DOHH2 (cell line): Measurements from ENCODE around the gene FAM168B.

Experiments used
- H3F3A ChIP-seq: fragments of 200-600 bp; sonication (generic), shearing (Covaris generic); 2 replicates; pipeline ENCODE4 v1.6.0; 2016; ENCODE audit warnings: antibody characterized with exemption, mild to moderate bottlenecking; ENCODE audit not compliant: control insufficient read depth, insufficient read depth
- H3K27ac ChIP-seq: fragments of 200-600 bp; sonication (generic); 2 replicates; pipeline ENCODE4 v1.5.1; 2014; ENCODE audit warnings: low read depth, mild to moderate bottlenecking, low read length, moderate library complexity
- H3K27me3 ChIP-seq: fragments of 200-600 bp; sonication (generic); 2 replicates; pipeline ENCODE4 v1.6.1; 2014; ENCODE audit warnings: mild to moderate bottlenecking, low read length, mixed read lengths; ENCODE audit not compliant: control insufficient read depth
- H3K36me3 ChIP-seq: fragments of 200-600 bp; sonication (generic); 2 replicates; pipeline ENCODE4 v1.6.1; 2014; ENCODE audit warnings: mild to moderate bottlenecking, low read length, moderate library complexity, mixed read lengths; ENCODE audit not compliant: control insufficient read depth
- H3K4me1 ChIP-seq: fragments of 200-600 bp; sonication (generic); 2 replicates; pipeline ENCODE4 v1.6.1; 2014; ENCODE audit warnings: mild to moderate bottlenecking, low read length, mixed read lengths; ENCODE audit not compliant: control insufficient read depth
- H3K4me2 ChIP-seq: fragments of 200-600 bp; sonication (generic); 2 replicates; pipeline ENCODE4 v1.6.0; 2014; ENCODE audit warnings: mild to moderate bottlenecking, low read length, moderate library complexity
- H3K4me3 ChIP-seq: fragments of 200-600 bp; sonication (generic); 2 replicates; pipeline ENCODE4 v1.5.1; 2014; ENCODE audit warnings: mild to moderate bottlenecking, low read length, mixed read lengths
- H3K79me2 ChIP-seq: fragments of 200-600 bp; sonication (generic); 2 replicates; pipeline ENCODE4 v1.6.1; 2014; ENCODE audit warnings: mild to moderate bottlenecking, low read length, mixed read lengths; ENCODE audit not compliant: control insufficient read depth
- H3K9me2 ChIP-seq: fragments of 200-600 bp; sonication (generic); replicated peaks from 2 replicates; pipeline ENCODE4 v1.6.1; 2014; ENCODE audit warnings: mild to moderate bottlenecking, low read length, mixed read lengths; ENCODE audit not compliant: control insufficient read depth
- H3K9me3 ChIP-seq: fragments of 200-600 bp; sonication (generic); 2 replicates; pipeline ENCODE4 v1.6.1; 2014; ENCODE audit warnings: antibody characterized with exemption, low read length, mixed read lengths; ENCODE audit not compliant: control insufficient read depth, insufficient read depth
- H4K20me1 ChIP-seq: fragments of 200-600 bp; sonication (generic); 2 replicates; pipeline ENCODE4 v1.6.0; 2014; ENCODE audit warnings: low read depth, mild to moderate bottlenecking, antibody characterized with exemption, low read length, moderate library complexity; ENCODE audit not compliant: control insufficient read depth, insufficient read depth
- EZH2phosphoT487 ChIP-seq: fragments of 200-600 bp; sonication (generic); IDR thresholded peaks from 2 replicates; pipeline ENCODE4 v1.6.1; 2017; ENCODE audit warnings: borderline replicate concordance, mild to moderate bottlenecking, antibody characterized with exemption, low read length, moderate library complexity, mixed read lengths
- TF ChIP-seq, protein P1 (sequence below): fragments of 200-600 bp; sonication (generic); IDR thresholded peaks from one replicate; pipeline ENCODE4 v1.5.1; 2014; ENCODE audit warnings: antibody characterized with exemption, mild to moderate bottlenecking, low read depth, low read length; ENCODE audit not compliant: poor library complexity, severe bottlenecking

The FAM168B gene

DNA sequence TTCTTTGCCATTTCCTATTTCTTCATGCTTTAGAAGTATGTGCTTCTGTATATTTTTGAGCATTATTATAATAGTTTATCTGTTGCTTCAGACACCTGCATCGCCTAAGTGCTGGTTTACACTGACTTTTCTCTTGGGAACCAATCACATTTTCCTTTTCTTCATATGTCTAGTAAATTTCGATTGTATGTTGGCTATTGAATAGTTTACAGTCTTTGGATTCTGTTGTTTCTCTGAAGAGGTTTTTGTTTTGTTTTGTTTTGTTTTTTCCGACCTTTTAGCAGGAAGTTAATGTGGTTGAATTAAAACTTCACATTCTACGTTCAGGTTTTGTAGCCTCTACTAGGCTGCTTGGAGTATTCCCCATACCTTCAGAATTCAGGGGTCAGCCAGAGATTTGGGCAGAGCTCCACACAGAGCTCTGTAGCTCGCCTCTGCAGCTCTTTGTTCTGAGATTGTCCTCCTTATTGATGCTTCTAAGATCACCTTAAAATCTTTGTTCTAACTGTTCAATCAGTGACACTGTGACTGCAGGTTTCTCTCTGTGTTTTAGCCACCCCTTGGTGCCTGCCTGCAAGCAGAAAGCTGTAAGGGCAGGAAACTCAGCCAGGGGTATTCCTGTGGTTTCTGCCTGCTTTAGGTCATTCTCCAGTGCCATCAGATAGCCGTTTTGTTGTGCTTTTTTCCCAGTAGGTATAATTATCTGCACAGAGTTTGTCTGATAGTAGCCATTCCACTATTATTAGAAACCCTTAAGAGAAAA, 83.4 kb downstream of the FAM168B start:
- no peaks in the 10 kb centered on the region for H3K79me2 ChIP-seq
- no peak overlapping the region for H3K4me3 ChIP-seq
- no peaks in the 10 kb centered on the region for H3K4me1 ChIP-seq
- H3K36me3 ChIP-seq: no peaks in the 10 kb centered on the region
- H3K27ac ChIP-seq: no peak overlapping the region
- no peaks in the 10 kb centered on the region for H3K9me3 ChIP-seq
- H3K9me2 ChIP-seq: no peaks in the 10 kb centered on the region
- no peak for TF ChIP-seq EZH2phosphoT487
- TF ChIP-seq, protein P1, sequence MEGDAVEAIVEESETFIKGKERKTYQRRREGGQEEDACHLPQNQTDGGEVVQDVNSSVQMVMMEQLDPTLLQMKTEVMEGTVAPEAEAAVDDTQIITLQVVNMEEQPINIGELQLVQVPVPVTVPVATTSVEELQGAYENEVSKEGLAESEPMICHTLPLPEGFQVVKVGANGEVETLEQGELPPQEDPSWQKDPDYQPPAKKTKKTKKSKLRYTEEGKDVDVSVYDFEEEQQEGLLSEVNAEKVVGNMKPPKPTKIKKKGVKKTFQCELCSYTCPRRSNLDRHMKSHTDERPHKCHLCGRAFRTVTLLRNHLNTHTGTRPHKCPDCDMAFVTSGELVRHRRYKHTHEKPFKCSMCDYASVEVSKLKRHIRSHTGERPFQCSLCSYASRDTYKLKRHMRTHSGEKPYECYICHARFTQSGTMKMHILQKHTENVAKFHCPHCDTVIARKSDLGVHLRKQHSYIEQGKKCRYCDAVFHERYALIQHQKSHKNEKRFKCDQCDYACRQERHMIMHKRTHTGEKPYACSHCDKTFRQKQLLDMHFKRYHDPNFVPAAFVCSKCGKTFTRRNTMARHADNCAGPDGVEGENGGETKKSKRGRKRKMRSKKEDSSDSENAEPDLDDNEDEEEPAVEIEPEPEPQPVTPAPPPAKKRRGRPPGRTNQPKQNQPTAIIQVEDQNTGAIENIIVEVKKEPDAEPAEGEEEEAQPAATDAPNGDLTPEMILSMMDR: no peak
- H3F3A ChIP-seq: no peaks in the 10 kb centered on the region
- peaks cover 19% of the 10 kb centered on the region for H3K27me3 ChIP-seq
- no peak overlapping the region for H3K4me2 ChIP-seq
- no peaks in the 10 kb centered on the region for H4K20me1 ChIP-seq

DNA sequence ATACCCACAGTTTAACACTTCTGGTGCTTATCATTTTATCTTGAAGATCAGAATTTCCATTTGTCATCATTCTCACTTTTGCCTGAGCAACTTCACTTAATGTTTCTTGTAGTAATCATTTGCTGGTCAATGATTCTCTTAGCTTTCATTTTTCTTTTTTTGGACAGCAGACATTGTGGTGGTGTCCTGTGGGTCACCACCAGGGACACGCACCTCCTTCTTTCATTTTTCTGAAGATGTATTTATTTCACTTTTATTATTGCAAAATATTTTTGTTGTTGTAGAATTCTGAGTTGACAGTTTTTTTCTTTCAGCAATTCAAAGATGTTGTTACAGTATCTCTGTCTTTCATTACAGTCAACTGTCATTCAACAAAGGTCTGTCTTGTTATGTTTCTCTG, 84.3 kb downstream of the FAM168B start:
- Histone ChIP-seq H3K27me3 (peaks cover 19% of the 10 kb centered on the region), H3K79me2 (no peaks in the 10 kb centered on the region), H3K9me2 (no peaks in the 10 kb centered on the region), H3K4me3 (no peak overlapping the region), H3K4me2 (no peak overlapping the region), H4K20me1 (no peaks in the 10 kb centered on the region), H3K27ac (no peak overlapping the region), H3F3A (no peaks in the 10 kb centered on the region), H3K36me3 (no peaks in the 10 kb centered on the region), H3K4me1 (no peaks in the 10 kb centered on the region), H3K9me3 (no peaks in the 10 kb centered on the region)
- TF ChIP-seq, protein P1: no peak
- TF ChIP-seq EZH2phosphoT487: no peak

GRCh38 chr2:131006561-131006960, 86.7 kb downstream of the FAM168B start:
- Histone ChIP-seq H3K4me2 (no peak overlapping the region), H4K20me1 (no peaks in the 10 kb centered on the region), H3K27ac (no peak overlapping the region), H3K4me3 (no peak overlapping the region), H3K79me2 (no peaks in the 10 kb centered on the region), H3K9me3 (no peaks in the 10 kb centered on the region), H3K36me3 (no peaks in the 10 kb centered on the region), H3K4me1 (no peaks in the 10 kb centered on the region), H3K9me2 (no peaks in the 10 kb centered on the region), H3K27me3 (peaks cover 17% of the 10 kb centered on the region), H3F3A (no peaks in the 10 kb centered on the region)
- TF ChIP-seq, protein P1: no peak
- no peak for TF ChIP-seq EZH2phosphoT487
